Mucosa of descending colon (tissue), 3 donors: ENCODE results near the gene TMEM132E. TPM values are rescaled to one million over a fixed set of nuclear protein-coding genes. Genes with fewer than 3 reads are reported as not detected.

ENCODE experiments used
- ATAC-seq: fragments of 200-7000 bp; cut with Tn5 transposase; one replicate; pipeline ENCODE4 v1.9.1; 2020; ENCODE audit warnings: mild to moderate bottlenecking, moderate library complexity
- DNase-seq, 3 donors: peaks; one replicate each; pipeline ENCODE4 v3.0.0-alpha.2; 2020
- H3K36me3 ChIP-seq: fragments of 200-600 bp; one replicate; pipeline ENCODE4 v1.8.0; 2021; ENCODE audit warnings: low read depth, mild to moderate bottlenecking
- H3K4me1 ChIP-seq: fragments of 200-600 bp; one replicate; pipeline ENCODE4 v1.8.0; 2021; ENCODE audit warnings: low read depth, mild to moderate bottlenecking
- H3K4me3 ChIP-seq: fragments of 200-600 bp; one replicate; pipeline ENCODE4 v1.8.0; 2021; ENCODE audit warnings: mild to moderate bottlenecking
- H3K9me3 ChIP-seq: fragments of 200-600 bp; one replicate; pipeline ENCODE4 v1.8.0; 2021; ENCODE audit warnings: mild to moderate bottlenecking
- CTCF ChIP-seq: fragments of 200-600 bp; IDR thresholded peaks from one replicate; pipeline ENCODE4 v1.8.0; 2022; ENCODE audit warnings: antibody characterized with exemption, mild to moderate bottlenecking
- intact Hi-C, 2 donors: fragments of 100-400 bp; cut with DNase I in 1 of 2; cut with micrococcal nuclease in 1 of 2; formaldehyde crosslinking; loops; one replicate each; pipeline versions ENCODE4 v1.11.0 to v1.11.1; 2022; cut with DNase I, micrococcal nuclease
- total RNA-seq, 3 donors: library from RNA; stranded (reverse); fragmentation: NEBNext Ultra II Directional in 2 of 3; extraction: Animal tissue kit (Norgen Biotek cat#: 25700) in 2 of 3; gene quantifications; one replicate each; pipeline versions ENCODE4 v1.2.1 to v1.2.4, GENCODE V29; 2021 to 2023
- donor health status: DM: no; HTN: no; CAD: no; lungs with moderate emphysema.
- donor health status: DM: no; HTN: no; CAD: no.
- donor health status: DM: no; HTN: yes; CAD: no.

Gene TMEM132E
- total RNA-seq, 3 donors from 2014 or later, result 0.10 to 0.13 TPM; not detected in 1

GRCh38 chr17:34622862-34623623, 43.7 kb downstream of the TMEM132E start:
- Histone ChIP-seq H3K36me3 (no peaks in the 10 kb centered on the region), H3K9me3 (no peaks in the 10 kb centered on the region), H3K4me3 (no peak overlapping the region), H3K4me1 (no peaks in the 10 kb centered on the region)
- ATAC-seq, result no peak
- no peak for DNase-seq
- TF ChIP-seq CTCF, result no peak
- intact Hi-C loops, result loop anchor here in 1 of 2 donors (10.0 kb wide), 1 partner anchor 58 kb away; no protein-coding TSS in a partner anchor

- Histone ChIP-seq H3K4me1 (no peaks in the 10 kb centered on the region), H3K4me3 (no peak overlapping the region), H3K9me3 (no peaks in the 10 kb centered on the region), H3K36me3 (no peaks in the 10 kb centered on the region)
- intact Hi-C loops, result loop anchor here in 1 of 2 donors (10.0 kb wide), 1 partner anchor 59 kb away; no protein-coding TSS in a partner anchor
- ATAC-seq (no peak), DNase-seq (no peak)
- no peak for TF ChIP-seq CTCF
Observed at GRCh38 chr17:34623856-34624766, 44.7 kb downstream of the TMEM132E start.

GRCh38 chr17:34624767-34625383, 45.5 kb downstream of the TMEM132E start:
- ATAC-seq, result no peak
- Histone ChIP-seq H3K9me3 (no peaks in the 10 kb centered on the region), H3K4me3 (no peak overlapping the region), H3K4me1 (no peaks in the 10 kb centered on the region), H3K36me3 (no peaks in the 10 kb centered on the region)
- DNase-seq, result no peak
- no peak for TF ChIP-seq CTCF
- intact Hi-C loops, result loop anchor here in 1 of 2 donors (10.0 kb wide), 1 partner anchor 60 kb away; no protein-coding TSS in a partner anchor

GRCh38 chr17:34626121-34626681, 46.8 kb downstream of the TMEM132E start:
- H3K4me1 ChIP-seq, result no peaks in the 10 kb centered on the region
- H3K4me3 ChIP-seq, result no peak overlapping the region
- H3K9me3 ChIP-seq, result no peaks in the 10 kb centered on the region
- intact Hi-C loops, result loop anchor here in 1 of 2 donors (10.0 kb wide), 1 partner anchor 61 kb away; no protein-coding TSS in a partner anchor
- ATAC-seq, result no peak
- no peak for TF ChIP-seq CTCF
- H3K36me3 ChIP-seq, result no peaks in the 10 kb centered on the region
- DNase-seq, result no peak

- ATAC-seq (no peak), DNase-seq (no peak)
- TF ChIP-seq CTCF, result no peak
- Histone ChIP-seq H3K36me3 (no peaks in the 10 kb centered on the region), H3K9me3 (no peaks in the 10 kb centered on the region), H3K4me1 (no peaks in the 10 kb centered on the region), H3K4me3 (no peak overlapping the region)
- intact Hi-C loops, result loop anchor here in 1 of 2 donors (10.0 kb wide), 1 partner anchor 64 kb away; no protein-coding TSS in a partner anchor
Observed at GRCh38 chr17:34628879-34629278, 49.5 kb downstream of the TMEM132E start.
